Trophoblast cell (in vitro differentiated cells and primary cell): ENCODE results near the gene N4BP3.

ENCODE experiments used
- DNase-seq, 2 donors: peaks; one replicate each; pipeline ENCODE4 v3.0.0-alpha.2; 2016
- H2AFZ ChIP-seq: 2 replicates; pipeline ENCODE4 v1.6.1; 2013; ENCODE audit warnings: low read length, moderate library complexity, mild to moderate bottlenecking; ENCODE audit not compliant: insufficient read depth, poor library complexity
- H2AK5ac ChIP-seq: 2 replicates; pipeline ENCODE4 v1.6.1; 2013; ENCODE audit warnings: mild to moderate bottlenecking, low read length
- H2BK120ac ChIP-seq: 2 replicates; pipeline ENCODE4 v1.6.1; 2013; ENCODE audit warnings: low read length, mild to moderate bottlenecking, moderate library complexity; ENCODE audit not compliant: insufficient read depth, poor library complexity
- H2BK12ac ChIP-seq: 2 replicates; pipeline ENCODE4 v1.6.1; 2013; ENCODE audit warnings: mild to moderate bottlenecking, low read length, moderate library complexity
- H2BK5ac ChIP-seq: 2 replicates; pipeline ENCODE4 v1.6.1; 2013; ENCODE audit warnings: low read length, low read depth, moderate library complexity, mild to moderate bottlenecking; ENCODE audit not compliant: poor library complexity
- H3K14ac ChIP-seq: 2 replicates; pipeline ENCODE4 v1.6.1; 2013; ENCODE audit warnings: mild to moderate bottlenecking, low read length
- H3K18ac ChIP-seq: 2 replicates; pipeline ENCODE4 v1.6.1; 2013; ENCODE audit warnings: mild to moderate bottlenecking, low read length
- H3K23ac ChIP-seq: 2 replicates; pipeline ENCODE4 v1.6.1; 2013; ENCODE audit warnings: low read length
- H3K27ac ChIP-seq: 2 replicates; pipeline ENCODE4 v1.5.1; 2013; ENCODE audit warnings: low read depth, mild to moderate bottlenecking, inconsistent platforms, low read length, moderate library complexity
- H3K27me3 ChIP-seq: 2 replicates; pipeline ENCODE4 v1.6.1; 2013; ENCODE audit warnings: inconsistent platforms, mild to moderate bottlenecking, low read length, moderate library complexity; ENCODE audit not compliant: insufficient read depth
- H3K36me3 ChIP-seq, 2 experiments: 1 replicate in 1 of 2; 2 replicates in 1 of 2; pipeline ENCODE4 v1.6.1; 2013; ENCODE audit warnings: low read length in 2 of 2, mild to moderate bottlenecking in 2 of 2, moderate library complexity in 1 of 2; ENCODE audit not compliant: insufficient read depth in 2 of 2, control insufficient read depth in 1 of 2
- H3K4ac ChIP-seq: 2 replicates; pipeline ENCODE4 v1.6.1; 2013; ENCODE audit warnings: low read depth, mild to moderate bottlenecking, low read length, moderate library complexity
- H3K4me1 ChIP-seq, 2 experiments: 1 replicate in 1 of 2; 2 replicates in 1 of 2; pipeline ENCODE4 v1.6.1; 2013; ENCODE audit warnings: low read length in 2 of 2, mild to moderate bottlenecking in 2 of 2, moderate library complexity in 1 of 2; ENCODE audit not compliant: insufficient read depth in 2 of 2, control insufficient read depth in 1 of 2
- H3K4me2 ChIP-seq: 2 replicates; pipeline ENCODE4 v1.6.1; 2013; ENCODE audit warnings: inconsistent platforms, mild to moderate bottlenecking, low read length, moderate library complexity
- H3K4me3 ChIP-seq: 2 replicates; pipeline ENCODE4 v1.5.1; 2013; ENCODE audit warnings: mild to moderate bottlenecking, low read depth, low read length, inconsistent platforms
- H3K79me1 ChIP-seq: one replicate; pipeline ENCODE4 v1.6.1; 2013; ENCODE audit warnings: low read length
- H3K79me2 ChIP-seq: 2 replicates; pipeline ENCODE4 v1.6.1; 2013; ENCODE audit warnings: low read length, mild to moderate bottlenecking; ENCODE audit not compliant: control insufficient read depth, insufficient read depth, poor library complexity
- H3K9ac ChIP-seq: 2 replicates; pipeline ENCODE4 v1.6.1; 2013; ENCODE audit warnings: mild to moderate bottlenecking, low read length
- H3K9me3 ChIP-seq: 2 replicates; pipeline ENCODE4 v1.6.1; 2013; ENCODE audit warnings: low read depth, mild to moderate bottlenecking, control low read depth, inconsistent platforms, low read length; ENCODE audit not compliant: insufficient read depth
- H4K12ac ChIP-seq: 2 replicates; pipeline ENCODE4 v1.6.1; 2013; ENCODE audit warnings: low read depth, mild to moderate bottlenecking, low read length, moderate library complexity
- H4K8ac ChIP-seq: 2 replicates; pipeline ENCODE4 v1.6.1; 2013; ENCODE audit warnings: low read depth, mild to moderate bottlenecking, low read length, moderate library complexity
- H4K91ac ChIP-seq: one replicate; pipeline ENCODE4 v1.6.1; 2013; ENCODE audit warnings: low read depth, mild to moderate bottlenecking, low read length, moderate library complexity
- WGBS: extraction: QIAGEN DNeasy Blood & Tissue Kit; methylation state at CpG from one replicate; pipeline ENCODE4 v1.1.7; 2013; ENCODE audit warnings: missing lambda C conversion rate; ENCODE audit not compliant: insufficient read length, insufficient coverage; ENCODE audit errors: extremely low coverage; 5-methylcytosine and 5-hydroxymethylcytosine counted together

N4BP3 gene

GRCh38 chr5:178106556-178107239 is 6.6 kb upstream of the N4BP3 start:
- H3K4me1 ChIP-seq, result peaks cover 10 to 12% of the 10 kb centered on the region in 2 experiments
- no peak overlapping the region for H2BK120ac ChIP-seq
- H3K79me1 ChIP-seq, result no peaks in the 10 kb centered on the region
- no peak overlapping the region for H4K8ac ChIP-seq
- H3K27me3 ChIP-seq, result no peaks in the 10 kb centered on the region
- no peak overlapping the region for H3K4me2 ChIP-seq
- H4K91ac ChIP-seq, result no peak overlapping the region
- no peak overlapping the region for H3K27ac ChIP-seq
- DNase-seq, result no peak
- no peak overlapping the region for H4K12ac ChIP-seq
- no peaks in the 10 kb centered on the region for H3K36me3 ChIP-seq
- no peak overlapping the region for H2BK12ac ChIP-seq
- H2AK5ac ChIP-seq, result no peak overlapping the region
- H3K4ac ChIP-seq, result no peak overlapping the region
- H3K9me3 ChIP-seq, result no peaks in the 10 kb centered on the region
- no peak overlapping the region for H2BK5ac ChIP-seq
- no peaks in the 10 kb centered on the region for H3K79me2 ChIP-seq
- no peak overlapping the region for H3K9ac ChIP-seq
- no peak overlapping the region for H2AFZ ChIP-seq
- no CpG with 5 or more reads among the region's 13 CpGs for WGBS
- H3K4me3 ChIP-seq, result no peak overlapping the region
- no peak overlapping the region for H3K23ac ChIP-seq
- H3K14ac ChIP-seq, result no peak overlapping the region
- H3K18ac ChIP-seq, result no peak overlapping the region

- Histone ChIP-seq H3K4me1 (peaks cover 10 to 12% of the 10 kb centered on the region in 2 experiments), H3K9ac (peak overlapping the region; percentile 29), H3K27ac (no peak overlapping the region), H4K12ac (no peak overlapping the region), H2BK5ac (no peak overlapping the region), H3K79me2 (no peaks in the 10 kb centered on the region), H3K14ac (no peak overlapping the region), H3K4me3 (no peak overlapping the region), H2AK5ac (no peak overlapping the region), H4K91ac (no peak overlapping the region), H3K9me3 (no peaks in the 10 kb centered on the region), H3K27me3 (no peaks in the 10 kb centered on the region), H3K23ac (no peak overlapping the region), H3K36me3 (no peaks in the 10 kb centered on the region), H3K18ac (no peak overlapping the region), H2AFZ (peak overlapping the region; percentile 10), H3K4me2 (no peak overlapping the region), H2BK12ac (no peak overlapping the region), H3K4ac (no peak overlapping the region), H3K79me1 (no peaks in the 10 kb centered on the region), H4K8ac (no peak overlapping the region), H2BK120ac (no peak overlapping the region)
- WGBS, result no CpG with 5 or more reads among the region's 5 CpGs
- no peak for DNase-seq
Measured at GRCh38 chr5:178107756-178108310, 5.5 kb upstream of the N4BP3 start.

GRCh38 chr5:178108446-178108845 is 4.9 kb upstream of the N4BP3 start:
- H4K12ac ChIP-seq, result no peak overlapping the region
- H3K36me3 ChIP-seq, result no peaks in the 10 kb centered on the region
- no peak overlapping the region for H2BK12ac ChIP-seq
- H3K79me2 ChIP-seq, result peaks cover 2% of the 10 kb centered on the region
- H3K9ac ChIP-seq, result no peak overlapping the region
- no peak overlapping the region for H3K4me3 ChIP-seq
- WGBS, result no CpG with 5 or more reads among the region's 7 CpGs
- no peak overlapping the region for H2BK5ac ChIP-seq
- no peak overlapping the region for H3K27ac ChIP-seq
- no peak overlapping the region for H3K23ac ChIP-seq
- DNase-seq, result no peak
- H2BK120ac ChIP-seq, result no peak overlapping the region
- peak overlapping the region; percentile 71 for H2AK5ac ChIP-seq
- H3K4me1 ChIP-seq, result peaks cover 12 to 14% of the 10 kb centered on the region in 2 experiments
- no peak overlapping the region for H4K8ac ChIP-seq
- H3K4me2 ChIP-seq, result no peak overlapping the region
- H3K14ac ChIP-seq, result no peak overlapping the region
- no peak overlapping the region for H3K18ac ChIP-seq
- H3K27me3 ChIP-seq, result no peaks in the 10 kb centered on the region
- no peak overlapping the region for H4K91ac ChIP-seq
- H3K9me3 ChIP-seq, result no peaks in the 10 kb centered on the region
- H3K4ac ChIP-seq, result no peak overlapping the region
- H2AFZ ChIP-seq, result no peak overlapping the region
- H3K79me1 ChIP-seq, result peaks cover 3% of the 10 kb centered on the region

- no peak overlapping the region for H3K4me3 ChIP-seq
- H2BK12ac ChIP-seq, result no peak overlapping the region
- no peak overlapping the region for H3K23ac ChIP-seq
- H3K4me1 ChIP-seq, result peaks cover 12 to 16% of the 10 kb centered on the region in 2 experiments
- H3K27ac ChIP-seq, result no peak overlapping the region
- no peak overlapping the region for H4K12ac ChIP-seq
- H3K79me2 ChIP-seq, result peaks cover 5% of the 10 kb centered on the region
- H3K36me3 ChIP-seq, result no peaks in the 10 kb centered on the region
- no peak overlapping the region for H4K91ac ChIP-seq
- H2BK120ac ChIP-seq, result no peak overlapping the region
- H3K9ac ChIP-seq, result no peak overlapping the region
- no peak overlapping the region for H3K18ac ChIP-seq
- no peak overlapping the region for H2AK5ac ChIP-seq
- H2AFZ ChIP-seq, result no peak overlapping the region
- no peak overlapping the region for H2BK5ac ChIP-seq
- no peak overlapping the region for H3K4ac ChIP-seq
- no peak overlapping the region for H3K4me2 ChIP-seq
- H3K79me1 ChIP-seq, result peaks cover 8% of the 10 kb centered on the region
- H3K9me3 ChIP-seq, result no peaks in the 10 kb centered on the region
- DNase-seq, result no peak
- H3K27me3 ChIP-seq, result no peaks in the 10 kb centered on the region
- H4K8ac ChIP-seq, result no peak overlapping the region
- no peak overlapping the region for H3K14ac ChIP-seq
Measured at GRCh38 chr5:178108966-178109365, 4.4 kb upstream of the N4BP3 start.
